ENCODE measurements around the gene NOD2. TPM values are rescaled to one million over a fixed set of nuclear protein-coding genes. Genes with fewer than 3 reads are reported as not detected.

NOD2 gene
- total RNA-seq, 1 experiment from 2014 or later: 0.17 TPM

GRCh38 chr16:50685462-50686063 lies 7.8 kb upstream of the NOD2 start:
- Histone ChIP-seq H4K91ac (ENCODE audit: insufficient read length, low read depth, low read length) (no peak overlapping the region), H3K9me3 (ENCODE audit: control insufficient read depth, low read depth, low read length) (no peaks in the 10 kb centered on the region), H3K23ac (ENCODE audit: insufficient read length, low read depth, low read length) (no peak overlapping the region), H3K18ac (ENCODE audit: insufficient read length, low read depth, low read length) (no peak overlapping the region), H4K8ac (replicated peaks; ENCODE audit: insufficient read length, low read depth, low read length) (no peak overlapping the region), H3K27ac (ENCODE audit: insufficient read length, low read depth, low read length) (no peak overlapping the region), H3K9ac (ENCODE audit: extremely low read depth, insufficient read length, low read length) (no peak overlapping the region), H4K20me1 (ENCODE audit: control insufficient read depth, insufficient read depth, insufficient read length) (no peaks in the 10 kb centered on the region), H4K5ac (ENCODE audit: insufficient read length, low read depth, low read length) (no peak overlapping the region), H3K14ac (ENCODE audit: insufficient read depth, low read length) (no peak overlapping the region), H3K4me2 (ENCODE audit: insufficient read depth, insufficient read length, low read length) (no peak overlapping the region), H2BK12ac (ENCODE audit: insufficient read length, low read depth, low read length) (no peak overlapping the region), H3K56ac (ENCODE audit: insufficient read length, low read depth, low read length) (no peak overlapping the region), H3K23me2 (ENCODE audit: insufficient read length, low read depth, low read length, poor library complexity, severe bottlenecking) (no peaks in the 10 kb centered on the region), H3K4ac (ENCODE audit: low read depth, low read length) (no peak overlapping the region), H3K4me1 (ENCODE audit: insufficient read depth, low read length) (no peaks in the 10 kb centered on the region), H2BK120ac (ENCODE audit: low read depth, low read length, poor library complexity, severe bottlenecking) (no peak overlapping the region), H3K79me1 (ENCODE audit: insufficient read depth, low read depth, low read length, poor library complexity, severe bottlenecking) (no peaks in the 10 kb centered on the region), H3T11ph (ENCODE audit: low read length) (no peak overlapping the region), H2BK20ac (ENCODE audit: low read depth, low read length, poor library complexity, severe bottlenecking) (no peak overlapping the region), H2BK15ac (ENCODE audit: low read depth, low read length) (no peak overlapping the region), H2AK5ac (ENCODE audit: insufficient read length, low read length) (no peak overlapping the region), H3K79me2 (ENCODE audit: insufficient read depth, low read length) (no peaks in the 10 kb centered on the region), H2BK5ac (ENCODE audit: insufficient read length, low read length) (no peak overlapping the region), H3K27me3 (ENCODE audit: insufficient read depth, low read length) (no peaks in the 10 kb centered on the region), H2AFZ (ENCODE audit: low read length) (no peak overlapping the region)
- H3K9me3 Mint-ChIP-seq: no peaks in the 10 kb centered on the region
- DNase-seq: no peak
- TF ChIP-seq, protein P1, sequence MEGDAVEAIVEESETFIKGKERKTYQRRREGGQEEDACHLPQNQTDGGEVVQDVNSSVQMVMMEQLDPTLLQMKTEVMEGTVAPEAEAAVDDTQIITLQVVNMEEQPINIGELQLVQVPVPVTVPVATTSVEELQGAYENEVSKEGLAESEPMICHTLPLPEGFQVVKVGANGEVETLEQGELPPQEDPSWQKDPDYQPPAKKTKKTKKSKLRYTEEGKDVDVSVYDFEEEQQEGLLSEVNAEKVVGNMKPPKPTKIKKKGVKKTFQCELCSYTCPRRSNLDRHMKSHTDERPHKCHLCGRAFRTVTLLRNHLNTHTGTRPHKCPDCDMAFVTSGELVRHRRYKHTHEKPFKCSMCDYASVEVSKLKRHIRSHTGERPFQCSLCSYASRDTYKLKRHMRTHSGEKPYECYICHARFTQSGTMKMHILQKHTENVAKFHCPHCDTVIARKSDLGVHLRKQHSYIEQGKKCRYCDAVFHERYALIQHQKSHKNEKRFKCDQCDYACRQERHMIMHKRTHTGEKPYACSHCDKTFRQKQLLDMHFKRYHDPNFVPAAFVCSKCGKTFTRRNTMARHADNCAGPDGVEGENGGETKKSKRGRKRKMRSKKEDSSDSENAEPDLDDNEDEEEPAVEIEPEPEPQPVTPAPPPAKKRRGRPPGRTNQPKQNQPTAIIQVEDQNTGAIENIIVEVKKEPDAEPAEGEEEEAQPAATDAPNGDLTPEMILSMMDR (conservative IDR thresholded peaks at IDR 0.05): no peak
- H3K36me3 Mint-ChIP-seq (ENCODE audit: insufficient read depth in 1 of 3, low read depth in 3 of 3): no peaks in the 10 kb centered on the region
- no peak overlapping the region for H3K27ac Mint-ChIP-seq
- H3K4me3 Mint-ChIP-seq: no peak overlapping the region
- peaks cover 0 to 3% of the 10 kb centered on the region in 2 experiments; a peak in 1 of 4 replicates for H3K4me1 Mint-ChIP-seq
- no CpG with 5 or more reads among the region's 8 CpGs for WGBS (ENCODE audit: extremely low coverage, insufficient read length, low lambda C conversion rate)
- peaks cover 5% of the 10 kb centered on the region for H3K27me3 Mint-ChIP-seq (ENCODE audit: low read depth)

Measured in H9 (cell line).